ENCODE data around the gene EFNB1. TPM values are rescaled to one million over a fixed set of nuclear protein-coding genes. Genes with fewer than 3 reads are reported as not detected.

EFNB1 gene
- polyA plus RNA-seq, 3 donors = 4.7 to 6.6 (median 5.4) TPM

DNA sequence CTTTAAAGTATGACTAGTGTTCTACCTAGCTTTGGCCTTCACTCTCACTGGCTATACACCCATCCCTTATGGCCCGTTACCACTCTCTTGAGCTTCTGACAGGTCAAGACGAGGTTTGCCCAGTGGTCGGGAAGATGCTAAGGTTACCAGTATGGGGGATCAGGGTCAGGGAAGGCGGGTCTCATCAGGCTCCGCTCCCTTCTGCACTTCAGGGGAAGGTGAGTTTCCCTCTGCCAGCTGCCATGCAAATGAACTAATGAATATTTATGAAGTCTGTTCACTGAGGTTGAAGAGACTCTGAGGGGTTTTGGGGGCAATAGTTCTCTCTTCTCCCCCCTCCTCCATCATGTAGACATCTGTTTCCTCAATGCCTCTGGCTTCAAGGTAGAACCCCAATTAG, 6.6 kb downstream of the EFNB1 start:
- intact Hi-C loops (cut with micrococcal nuclease) = no loop called here
- no peak for DNase-seq
- TF ChIP-seq, protein P1, sequence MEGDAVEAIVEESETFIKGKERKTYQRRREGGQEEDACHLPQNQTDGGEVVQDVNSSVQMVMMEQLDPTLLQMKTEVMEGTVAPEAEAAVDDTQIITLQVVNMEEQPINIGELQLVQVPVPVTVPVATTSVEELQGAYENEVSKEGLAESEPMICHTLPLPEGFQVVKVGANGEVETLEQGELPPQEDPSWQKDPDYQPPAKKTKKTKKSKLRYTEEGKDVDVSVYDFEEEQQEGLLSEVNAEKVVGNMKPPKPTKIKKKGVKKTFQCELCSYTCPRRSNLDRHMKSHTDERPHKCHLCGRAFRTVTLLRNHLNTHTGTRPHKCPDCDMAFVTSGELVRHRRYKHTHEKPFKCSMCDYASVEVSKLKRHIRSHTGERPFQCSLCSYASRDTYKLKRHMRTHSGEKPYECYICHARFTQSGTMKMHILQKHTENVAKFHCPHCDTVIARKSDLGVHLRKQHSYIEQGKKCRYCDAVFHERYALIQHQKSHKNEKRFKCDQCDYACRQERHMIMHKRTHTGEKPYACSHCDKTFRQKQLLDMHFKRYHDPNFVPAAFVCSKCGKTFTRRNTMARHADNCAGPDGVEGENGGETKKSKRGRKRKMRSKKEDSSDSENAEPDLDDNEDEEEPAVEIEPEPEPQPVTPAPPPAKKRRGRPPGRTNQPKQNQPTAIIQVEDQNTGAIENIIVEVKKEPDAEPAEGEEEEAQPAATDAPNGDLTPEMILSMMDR (IDR thresholded peaks at IDR 0.05) = no peak
- Histone ChIP-seq H3K4me3 (replicated peaks in 1 of 3; ENCODE audit: low read depth in 2 of 3, low read length in 3 of 3) (no peak overlapping the region), H3K36me3 (replicated peaks in 1 of 2; ENCODE audit: control insufficient read depth in 1 of 2, insufficient read depth in 2 of 2, low read length in 2 of 2) (peaks cover 1 to 3% of the 10 kb centered on the region in 2 donors), H3K9ac (ENCODE audit: insufficient read depth, low read length, poor library complexity, severe bottlenecking) (no peak overlapping the region), H3K27ac (ENCODE audit: low read depth in 1 of 2, low read length in 2 of 2) (no peak overlapping the region), H4K20me1 (ENCODE audit: insufficient read depth, low read length) (peaks cover 45% of the 10 kb centered on the region), H3K4me1 (ENCODE audit: control insufficient read depth in 1 of 2, insufficient read depth in 2 of 2, low read length in 2 of 2) (peaks cover 12 to 27% of the 10 kb centered on the region in 2 donors), H3K79me2 (ENCODE audit: insufficient read depth, low read length) (no peaks in the 10 kb centered on the region), H2AFZ (ENCODE audit: insufficient read depth, low read depth, low read length, poor library complexity, severe bottlenecking) (no peak overlapping the region), H3K4me2 (replicated peaks; ENCODE audit: extremely low read depth, low read length, poor library complexity, severe bottlenecking) (no peak overlapping the region), H3K27me3 (ENCODE audit: control insufficient read depth in 2 of 2, insufficient read depth in 2 of 2, low read length in 2 of 2) (peaks cover 0 to 14% of the 10 kb centered on the region in 2 donors), H3K9me3 (replicated peaks in 1 of 2; ENCODE audit: control insufficient read depth in 1 of 2, insufficient read depth in 1 of 2, low read length in 2 of 2) (no peaks in the 10 kb centered on the region)
- H3K27me3 Mint-ChIP-seq (ENCODE audit: low read depth in 3 of 3) = peaks cover 10 to 18% (median 16%) of the 10 kb centered on the region in 3 donors
- no CpG with 5 or more reads among the region's 5 CpGs for WGBS (ENCODE audit: insufficient coverage)
- H3K36me3 Mint-ChIP-seq = peaks cover 7 to 11% of the 10 kb centered on the region in 2 donors
- H3K4me3 Mint-ChIP-seq = no peak overlapping the region
- H3K4me1 Mint-ChIP-seq = peaks cover 25% of the 10 kb centered on the region
- no peak overlapping the region for H3K27ac Mint-ChIP-seq
- H3K9me3 Mint-ChIP-seq = peaks cover 0 to 8% (median 0%) of the 10 kb centered on the region in 7 donors

DNA sequence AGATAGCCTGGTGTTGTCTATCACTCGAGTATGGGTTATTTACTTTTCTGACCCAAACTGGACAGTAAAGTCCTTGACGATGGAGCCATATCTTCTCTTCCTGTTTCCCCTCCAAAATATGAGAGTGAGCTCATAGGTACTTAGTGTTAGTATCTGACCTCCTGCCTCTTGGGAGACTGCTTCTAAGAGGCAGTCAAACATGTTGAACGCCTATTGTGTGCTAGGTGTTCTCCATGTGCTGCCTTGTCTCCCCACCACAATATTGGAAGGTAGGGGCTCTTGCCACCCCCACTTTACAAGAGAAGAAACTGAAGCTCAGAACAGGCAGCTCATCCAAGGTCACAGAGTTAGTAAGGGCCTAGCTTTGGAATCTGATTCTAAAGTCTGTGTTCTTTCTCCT, 8.3 kb downstream of the EFNB1 start:
- TF ChIP-seq, protein P1 (IDR thresholded peaks at IDR 0.05) = no peak
- no peak overlapping the region for H3K27ac Mint-ChIP-seq

More for the DNA sequence above, 8.3 kb downstream of the EFNB1 start:
- H3K27ac ChIP-seq (ENCODE audit: low read depth in 1 of 2, low read length in 2 of 2) = no peak overlapping the region
- Mint-ChIP-seq H3K4me1 (peaks cover 18% of the 10 kb centered on the region), H3K27me3 (ENCODE audit: low read depth in 3 of 3) (peaks cover 0 to 2% (median 2%) of the 10 kb centered on the region in 3 donors), H3K4me3 (no peak overlapping the region), H3K9me3 (peaks cover 0 to 5% (median 0%) of the 10 kb centered on the region in 7 donors), H3K36me3 (peaks cover 13 to 17% of the 10 kb centered on the region in 2 donors)
- H2AFZ ChIP-seq (ENCODE audit: insufficient read depth, low read depth, low read length, poor library complexity, severe bottlenecking) = no peak overlapping the region
- H3K9ac ChIP-seq (ENCODE audit: insufficient read depth, low read length, poor library complexity, severe bottlenecking) = no peak overlapping the region
- no peak overlapping the region for H3K4me3 ChIP-seq (replicated peaks in 1 of 3; ENCODE audit: low read depth in 2 of 3, low read length in 3 of 3)
- H3K36me3 ChIP-seq (replicated peaks in 1 of 2; ENCODE audit: control insufficient read depth in 1 of 2, insufficient read depth in 2 of 2, low read length in 2 of 2) = peaks cover 3 to 4% of the 10 kb centered on the region in 2 donors
- no CpG with 5 or more reads among the region's 3 CpGs for WGBS (ENCODE audit: insufficient coverage)
- H3K27me3 ChIP-seq (ENCODE audit: control insufficient read depth in 2 of 2, insufficient read depth in 2 of 2, low read length in 2 of 2) = no peaks in the 10 kb centered on the region
- intact Hi-C loops (cut with micrococcal nuclease) = no loop called here
- H3K4me2 ChIP-seq (replicated peaks; ENCODE audit: extremely low read depth, low read length, poor library complexity, severe bottlenecking) = no peak overlapping the region
- H3K79me2 ChIP-seq (ENCODE audit: insufficient read depth, low read length) = no peaks in the 10 kb centered on the region
- H3K4me1 ChIP-seq (ENCODE audit: control insufficient read depth in 1 of 2, insufficient read depth in 2 of 2, low read length in 2 of 2) = peaks cover 9 to 27% of the 10 kb centered on the region in 2 donors
- no peaks in the 10 kb centered on the region for H3K9me3 ChIP-seq (replicated peaks in 1 of 2; ENCODE audit: control insufficient read depth in 1 of 2, insufficient read depth in 1 of 2, low read length in 2 of 2)
- H4K20me1 ChIP-seq (ENCODE audit: insufficient read depth, low read length) = peaks cover 30% of the 10 kb centered on the region
- DNase-seq = no peak

Measured in CD14-positive monocyte (primary cell).